ENCODE data around the gene PLEKHA4.

DNA sequence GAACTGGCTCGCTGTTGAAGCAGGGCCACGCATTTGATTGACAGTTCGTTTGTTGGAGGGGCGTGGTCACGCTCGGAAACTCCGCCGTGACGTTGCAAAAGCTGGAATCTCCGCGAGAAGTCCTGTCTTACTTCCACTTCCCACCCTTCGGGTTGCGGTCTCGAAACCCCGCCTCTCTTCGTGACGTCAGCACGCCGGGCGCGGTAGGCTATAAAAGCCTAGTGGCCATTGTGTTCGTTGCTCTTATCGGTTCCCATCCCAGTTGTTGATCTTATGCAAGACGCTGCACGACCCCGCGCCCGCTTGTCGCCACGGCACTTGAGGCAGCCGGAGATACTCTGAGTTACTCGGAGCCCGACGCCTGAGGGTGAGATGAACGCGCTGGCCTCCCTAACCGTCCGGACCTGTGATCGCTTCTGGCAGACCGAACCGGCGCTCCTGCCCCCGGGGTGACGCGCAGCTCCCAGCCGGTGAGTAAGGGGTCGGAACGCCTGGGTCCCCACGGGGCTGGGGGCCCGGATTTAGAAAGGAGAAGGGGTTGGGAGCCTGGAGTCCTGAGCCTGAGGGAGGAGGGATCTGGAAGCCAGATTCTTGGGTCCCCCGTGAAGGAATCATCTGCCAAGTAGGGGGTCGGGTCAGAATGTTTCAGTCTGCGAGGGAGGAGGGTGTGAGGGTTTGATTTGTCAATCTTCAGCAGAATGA, 3.9 kb upstream of the PLEKHA4 start, which contains the start of gene PPP1R15A:
- TF ChIP-seq CTCF (optimal IDR thresholded peaks at IDR 0.05 in 1 of 3, IDR thresholded peaks at IDR 0.05 in 1 of 3, conservative IDR thresholded peaks at IDR 0.05 in 1 of 3; ENCODE audit: extremely low read depth in 1 of 3, insufficient read depth in 2 of 3, low read length in 3 of 3) (no peak), EZH2 (IDR thresholded peaks at IDR 0.05; ENCODE audit: low read length) (no peak)
